NCI-H82 treated with DMSO at 0.1 percent for 48 hours (cell line): ENCODE results near the gene EML4.
A peak's percentile ranks its signal among the peaks of the same experiment; 100 is the strongest.
"Not testable (repeated sequence)": the region's sequence is repeated elsewhere in the genome, so short reads cannot be mapped to it uniquely, and the experiment has no call there.

Experiments used
- DNase-seq: peaks from one replicate; lab custom pipeline; 2025; ENCODE audit not compliant: unreplicated experiment; lab: John Stamatoyannopoulos, UW

The EML4 gene

DNA sequence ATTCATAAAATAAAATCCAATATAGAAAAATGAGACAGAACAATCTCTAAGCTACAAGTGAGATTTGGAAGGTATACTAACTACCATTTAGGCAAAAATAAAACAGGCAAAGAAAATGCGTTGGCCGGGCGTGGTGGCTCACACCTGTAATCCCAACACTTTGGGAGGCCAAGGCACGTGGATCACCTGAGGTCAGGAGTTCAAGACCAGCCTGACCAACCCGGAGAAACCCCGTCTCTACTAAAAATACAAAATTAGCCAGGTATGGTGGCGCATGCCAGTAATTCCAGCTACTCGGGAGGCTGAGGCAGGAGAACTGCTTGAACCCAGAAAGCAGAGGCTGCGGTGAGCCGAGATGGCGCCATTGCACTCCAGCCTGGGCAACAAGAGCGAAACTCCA is 178.4 kb downstream of the EML4 start:
- not testable (repeated sequence) for DNase-seq

DNA sequence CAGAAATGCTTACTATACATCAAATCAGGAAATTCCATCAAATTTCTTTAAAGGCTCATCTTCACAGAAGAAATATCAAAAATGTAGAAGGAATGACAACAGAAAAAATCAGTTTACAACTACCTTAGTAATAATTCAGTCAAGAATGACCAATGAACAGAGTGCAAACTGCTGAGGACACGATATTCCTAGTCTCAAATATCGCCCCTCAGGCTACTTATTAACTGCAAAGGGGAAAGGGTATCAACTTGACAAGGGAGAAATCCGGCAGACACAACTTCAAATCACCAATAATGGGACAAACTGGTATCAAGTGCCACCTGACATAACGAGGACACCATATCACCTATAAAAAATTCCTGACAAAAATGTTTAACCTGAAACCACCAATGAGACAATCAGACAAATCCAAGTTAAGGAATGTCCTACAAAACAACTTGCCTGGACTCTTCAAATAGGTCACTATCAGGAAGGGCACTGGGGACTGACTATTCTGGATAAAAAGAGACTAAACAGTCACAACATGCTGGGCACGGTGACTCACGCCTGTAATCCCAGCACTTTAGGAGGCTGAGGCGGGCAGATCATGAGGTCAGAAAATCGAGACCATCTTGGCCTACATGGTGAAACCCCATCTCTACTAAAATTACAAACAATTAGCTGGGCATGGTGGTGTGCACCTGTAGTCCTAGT is 179.1 kb downstream of the EML4 start:
- no peak for DNase-seq

DNA sequence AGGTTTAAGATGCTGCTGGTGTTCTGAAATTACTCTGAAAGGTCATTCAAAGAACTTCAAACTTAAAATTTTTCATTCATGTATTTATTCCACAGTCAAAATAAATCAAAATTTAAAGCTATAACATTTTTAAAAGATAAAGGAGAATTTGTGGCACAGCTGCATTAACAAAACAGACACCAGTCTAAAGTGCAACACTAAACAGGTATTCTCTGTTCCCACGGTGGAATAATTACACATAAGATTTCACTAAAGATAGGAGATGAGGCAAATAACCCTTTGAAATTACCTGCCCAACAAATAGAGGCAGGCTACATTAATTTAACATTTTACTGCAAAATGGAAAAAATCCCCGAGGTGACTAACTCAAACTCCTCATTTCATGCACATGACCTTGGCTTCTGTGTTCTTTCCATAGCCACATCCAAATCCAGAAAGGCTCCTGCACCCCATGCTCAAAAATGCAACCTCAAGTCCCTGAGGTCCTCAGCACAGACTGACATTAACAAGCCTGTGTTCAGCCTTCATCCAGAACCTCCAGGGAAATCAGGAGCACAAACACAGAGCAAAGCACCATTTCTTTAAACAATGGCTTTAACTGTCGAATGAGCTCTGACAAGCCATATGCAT is 181.4 kb downstream of the EML4 start:
- no peak for DNase-seq

GRCh38 chr2:42351864-42352263 is 182.7 kb downstream of the EML4 start:
- no peak for DNase-seq

- no peak for DNase-seq
Observed at GRCh38 chr2:42353792-42354429, 184.8 kb downstream of the EML4 start.

DNA sequence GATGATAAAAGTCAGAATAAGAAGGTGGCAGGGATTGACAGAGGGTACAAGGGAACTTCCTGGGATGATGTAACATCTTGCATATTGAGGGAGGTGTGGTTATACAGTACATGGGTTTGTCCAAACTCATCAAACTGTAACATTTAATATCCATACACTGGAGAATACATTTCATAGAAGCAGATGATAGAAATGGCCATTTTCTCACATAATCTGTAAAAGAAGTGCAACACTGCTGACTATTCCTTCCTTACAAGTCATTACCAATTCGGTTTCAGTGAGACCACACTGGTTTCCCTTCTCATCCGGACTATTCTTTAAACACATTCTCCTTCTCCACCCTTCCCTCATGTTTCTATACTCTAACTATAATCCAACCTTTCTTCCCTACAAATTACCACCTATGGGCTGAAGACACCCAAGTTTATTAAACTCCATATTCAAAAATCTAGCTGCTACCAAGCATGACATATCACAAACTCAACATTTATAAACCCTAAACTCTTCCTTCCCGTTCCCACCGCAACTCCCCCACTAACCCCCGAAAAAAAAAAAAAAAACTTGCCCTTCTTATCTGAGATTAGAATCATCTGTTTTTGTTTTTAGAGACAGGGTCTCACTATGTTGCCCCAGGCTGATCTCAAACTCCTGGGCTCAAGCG is 190.3 kb downstream of the EML4 start:
- DNase-seq: no peak

GRCh38 chr2:42359965-42360483 is 190.9 kb downstream of the EML4 start:
- DNase-seq: no peak

DNA sequence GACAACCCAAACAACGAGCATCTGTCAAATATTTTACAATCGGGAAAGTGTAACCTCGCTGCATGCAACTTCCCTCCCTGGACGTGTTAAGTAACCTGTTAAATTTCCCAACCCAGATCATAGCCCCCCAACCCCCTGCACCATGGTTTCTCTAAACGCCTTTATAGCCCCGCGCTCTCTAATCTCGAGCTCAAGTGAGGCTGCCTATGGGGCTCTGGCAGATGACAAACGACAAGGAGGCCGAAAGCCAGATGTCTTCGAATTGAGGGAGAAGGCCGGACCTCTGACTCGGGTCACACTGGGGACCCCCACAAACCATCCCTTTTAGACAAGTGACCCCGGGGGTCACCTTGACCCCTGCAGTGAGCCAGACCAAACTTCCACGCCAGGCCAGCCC is 191.3 kb downstream of the EML4 start:
- no peak for DNase-seq

DNA sequence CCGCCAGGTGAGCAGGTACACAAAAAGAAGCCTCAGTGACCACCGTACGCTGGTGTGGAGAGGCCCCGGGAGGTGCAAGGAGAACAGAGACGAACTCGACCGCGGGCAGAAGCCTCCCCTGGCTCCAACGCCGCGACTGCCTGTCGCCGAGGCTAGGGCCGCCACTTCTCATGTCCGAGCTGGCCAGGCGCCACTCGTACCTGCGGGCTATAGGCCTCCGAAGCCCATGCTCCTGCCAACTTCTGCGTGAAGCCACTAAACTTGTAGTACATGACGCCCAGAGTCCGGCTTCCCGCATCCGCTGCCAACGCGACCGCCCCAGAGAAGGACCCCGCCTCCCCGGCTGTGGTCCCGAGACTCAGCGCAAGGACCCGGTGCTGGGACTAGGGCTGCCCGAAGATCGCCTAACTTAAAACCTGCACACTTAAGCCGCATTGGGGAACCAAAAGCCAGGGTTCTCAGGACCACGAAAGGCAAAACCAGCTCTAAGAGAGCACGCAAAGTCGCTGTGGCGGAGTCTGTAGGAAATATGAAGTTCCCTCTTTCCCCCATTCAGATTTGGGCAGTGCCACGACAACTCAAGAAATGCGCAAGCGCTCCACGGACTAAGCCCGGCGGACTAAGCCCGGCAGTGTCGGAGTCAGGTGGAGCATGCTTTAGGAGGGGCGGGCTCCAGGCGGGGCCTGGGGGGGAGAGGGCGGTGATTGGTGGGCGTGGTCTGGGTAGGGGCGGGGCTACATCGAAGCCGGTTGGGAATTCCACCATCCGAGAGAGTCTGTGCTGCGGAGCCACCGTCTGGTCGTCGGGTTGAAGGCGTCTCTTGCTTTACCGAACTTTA is 192.0 kb downstream of the EML4 start, which contains the start of gene COX7A2L:
Gene COX7A2L (minus strand): TSS at position 328 of the 838 bp plus-strand sequence. CDS start 56 bp downstream, at position 272.
- DNase-seq: peak; percentile 97

DNA sequence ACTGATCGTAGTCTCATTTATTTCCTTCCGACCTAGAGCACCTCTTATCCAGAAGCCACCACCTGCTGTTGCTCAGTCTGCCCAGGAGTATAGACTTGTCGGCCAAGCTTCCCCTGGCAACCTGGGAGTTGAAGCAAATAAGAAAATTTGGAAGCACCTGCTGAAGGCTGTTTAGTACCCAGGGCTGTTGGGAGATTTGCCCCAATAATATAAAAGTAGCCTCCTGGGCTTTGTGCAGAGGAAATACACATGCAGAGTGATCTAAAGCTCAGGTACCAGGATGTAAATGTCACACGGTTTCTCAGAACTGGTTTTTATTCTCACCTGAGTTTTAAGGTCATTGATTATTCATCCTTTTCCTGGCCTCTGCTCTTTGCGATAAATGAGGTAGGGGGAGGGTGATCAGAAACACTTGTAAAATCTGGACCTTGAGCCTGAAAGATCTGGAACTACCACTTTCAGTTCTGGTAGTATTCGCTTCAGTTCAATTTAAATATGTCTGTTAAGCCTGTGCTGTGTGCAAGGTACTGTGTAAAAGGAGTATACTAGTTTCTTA is 192.7 kb downstream of the EML4 start:
- DNase-seq: no peak

DNA sequence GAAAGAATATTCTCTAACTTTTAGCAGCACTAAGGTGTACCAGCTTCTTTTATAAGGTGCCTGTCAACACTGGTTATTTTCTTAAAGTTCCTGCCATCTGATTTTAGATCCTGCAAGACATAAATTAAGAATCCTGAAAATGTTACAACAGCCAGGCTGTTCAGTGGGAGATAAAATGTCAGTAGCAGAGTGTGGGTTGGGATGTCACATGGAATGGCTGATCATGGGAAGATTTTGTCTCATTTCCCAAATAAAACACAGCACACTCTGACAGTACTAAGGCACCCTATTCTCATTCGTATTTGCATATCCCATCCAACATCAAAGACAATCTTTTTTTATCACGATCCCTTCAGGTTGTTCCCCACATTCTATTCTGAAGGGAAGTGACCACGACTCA is 194.3 kb downstream of the EML4 start:
- DNase-seq: no peak

- DNase-seq: no peak
Observed at GRCh38 chr2:42364658-42365057, 195.5 kb downstream of the EML4 start.

DNA sequence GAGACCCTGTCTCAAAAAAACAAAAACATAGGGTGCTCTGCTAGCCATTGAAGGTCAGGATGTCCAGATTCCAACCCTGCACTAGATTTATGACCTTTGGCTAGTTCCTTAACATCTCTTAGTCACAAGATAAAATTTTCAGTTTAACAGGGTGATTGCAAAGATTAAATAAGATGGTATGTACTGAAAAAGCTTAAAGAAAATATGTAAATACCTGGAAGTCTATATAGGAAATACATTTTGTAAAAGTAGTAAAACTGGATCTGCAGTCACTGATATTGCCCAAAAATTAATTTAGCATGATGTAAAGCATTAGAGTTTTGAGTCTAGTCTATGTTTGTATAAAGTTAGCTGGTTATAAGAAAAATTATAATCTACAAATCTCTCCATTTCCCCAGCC is 197.3 kb downstream of the EML4 start:
- no peak for DNase-seq

DNA sequence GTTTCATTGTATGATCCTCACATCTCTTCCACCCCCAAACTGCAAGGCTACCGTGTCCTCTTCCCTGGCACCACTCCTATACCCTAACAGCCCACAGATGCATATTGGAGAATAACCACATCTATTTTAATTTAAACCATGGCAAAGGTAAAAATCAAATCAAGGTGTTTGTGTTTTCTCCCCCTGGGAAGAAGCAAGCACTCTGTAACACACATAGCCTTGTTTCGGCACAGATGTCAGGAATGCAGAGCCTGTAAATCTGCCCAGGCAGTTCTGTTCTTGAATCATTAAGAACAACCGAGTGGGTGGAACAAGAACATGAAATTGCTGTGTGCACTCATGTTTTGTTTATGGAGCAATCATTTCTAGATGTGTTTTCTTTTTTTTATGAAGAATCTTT is 198.7 kb downstream of the EML4 start:
- DNase-seq: no peak

GRCh38 chr2:42368817-42369531 is 199.8 kb downstream of the EML4 start:
- DNase-seq: no peak

DNA sequence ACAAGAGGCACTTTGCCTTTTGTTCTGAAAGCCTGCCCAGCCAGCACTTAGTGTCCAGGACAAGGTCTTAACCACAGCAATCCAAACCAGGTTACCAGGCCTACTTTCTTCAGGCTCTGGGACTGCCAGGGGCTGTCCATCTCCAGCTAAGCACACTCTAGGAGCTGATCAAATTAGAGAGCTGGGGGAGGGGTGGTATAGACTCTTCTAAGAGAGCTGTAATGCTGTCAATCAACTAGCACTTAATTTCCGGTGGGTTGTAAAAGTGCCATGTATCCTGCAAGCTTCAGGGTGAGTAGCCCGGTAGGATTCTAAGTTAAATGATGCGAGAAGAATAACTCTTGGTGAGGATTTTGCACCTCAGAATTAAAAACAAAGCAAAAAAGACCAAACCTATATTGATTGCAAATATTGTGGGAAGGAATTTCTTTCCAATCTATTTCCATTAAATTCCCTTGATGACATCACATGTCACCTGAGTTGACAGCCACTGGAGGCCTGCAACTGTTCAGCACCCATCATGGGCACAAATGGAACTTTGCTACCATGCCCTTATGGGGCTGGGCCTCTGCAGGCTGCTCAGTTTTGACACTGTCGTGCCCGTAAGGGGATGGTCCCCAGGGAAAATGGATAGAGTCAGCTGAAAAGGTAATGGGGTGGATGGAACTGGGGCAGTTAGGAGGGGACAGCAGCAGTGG is 200.5 kb downstream of the EML4 start:
- no peak for DNase-seq

- DNase-seq: no peak
Observed at GRCh38 chr2:42371611-42372473, 202.7 kb downstream of the EML4 start.
